Measurements from ENCODE around the gene L3MBTL4.
"Not testable (repeated sequence)": the region's sequence is repeated elsewhere in the genome, so short reads cannot be mapped to it uniquely, and the experiment has no call there.

Gene L3MBTL4

DNA sequence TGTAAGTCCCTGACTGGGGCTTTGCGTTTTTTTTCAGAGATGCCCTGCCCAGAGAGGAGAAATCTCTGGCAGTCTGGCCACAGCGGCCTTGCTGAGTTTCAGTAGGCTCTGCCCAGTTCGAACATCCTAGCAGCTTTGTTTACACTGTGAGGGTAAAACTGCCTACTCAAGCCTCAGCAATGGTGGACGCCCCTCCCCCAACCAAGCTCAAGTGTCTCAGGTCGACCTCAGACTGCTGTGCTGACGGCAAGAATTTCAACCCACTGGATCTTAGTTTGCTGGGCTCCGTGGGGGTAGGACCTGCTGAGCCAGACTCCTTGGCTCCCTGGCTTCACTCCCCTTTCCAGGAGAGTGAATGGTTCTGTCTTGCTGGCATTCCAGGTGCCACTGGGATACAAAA, 31.7 kb downstream of the L3MBTL4 start:
- TF ChIP-seq CTCF (IDR thresholded peaks at IDR 0.05; ENCODE audit: control extremely low read depth, extremely low read depth, low read depth, missing control alignments) = no peak
- POLR2A ChIA-PET = no interaction called here
- CTCF ChIA-PET = no interaction called here
- no peak for DNase-seq (ENCODE audit: extremely low spot score)

GRCh38 chr18:6377473-6377872, 37.2 kb downstream of the L3MBTL4 start:
- POLR2A ChIA-PET = not testable (repeated sequence)
- CTCF ChIA-PET = interaction anchor here (2.0 kb wide), 1 partner anchor 8 kb away, joined by 5 read pairs; no protein-coding TSS in a partner anchor

DNA sequence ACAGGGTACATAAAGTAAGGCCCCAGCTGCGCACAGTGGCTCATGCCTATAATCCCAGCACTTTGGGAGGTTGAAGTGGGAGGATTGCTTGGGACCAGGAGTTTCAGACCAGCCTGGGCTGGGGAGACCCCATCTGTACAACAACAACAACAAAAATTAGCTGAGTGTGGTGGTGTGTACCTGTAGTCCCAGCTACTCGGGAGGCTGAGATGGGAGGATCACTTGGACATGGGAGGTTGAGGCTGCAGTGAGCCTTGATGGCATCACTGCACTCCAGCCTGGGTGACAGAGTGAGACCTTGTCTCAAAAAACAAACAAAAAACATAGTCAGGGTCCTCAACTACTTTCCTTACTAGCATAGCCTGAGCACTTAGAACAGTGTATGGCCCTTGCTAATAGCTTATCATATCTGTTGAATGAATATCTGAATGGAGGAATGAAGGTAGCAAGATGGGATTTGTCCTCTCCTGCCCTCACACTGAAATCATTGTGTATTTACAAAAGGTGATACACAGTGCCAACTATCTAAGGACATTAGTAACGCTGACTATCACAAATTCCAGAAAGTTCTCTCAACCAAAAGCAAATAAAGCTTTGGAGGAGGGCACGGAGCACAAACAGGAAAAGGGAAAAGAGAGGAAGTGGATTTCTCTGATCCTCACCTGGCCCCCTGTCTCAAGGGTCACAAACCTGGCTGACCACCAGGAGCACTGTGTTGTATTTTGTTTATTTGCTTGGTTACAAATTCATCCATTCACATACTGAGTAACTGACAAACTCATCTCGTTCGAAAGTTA, 38.1 kb downstream of the L3MBTL4 start:
- no peak for TF ChIP-seq CTCF (IDR thresholded peaks at IDR 0.05; ENCODE audit: control extremely low read depth, extremely low read depth, low read depth, missing control alignments)
- DNase-seq (ENCODE audit: extremely low spot score) = no peak
- ChIA-PET POLR2A (no interaction called here), CTCF (interaction anchor here (0.7 to 2.0 kb wide), 4 partner anchors 8 to 16 kb away, joined by 3 to 5 read pairs (median 3); no protein-coding TSS in a partner anchor)

More at GRCh38 chr18:6377473-6377872, 37.2 kb downstream of the L3MBTL4 start:
- not testable (repeated sequence) for DNase-seq (ENCODE audit: extremely low spot score)

DNA sequence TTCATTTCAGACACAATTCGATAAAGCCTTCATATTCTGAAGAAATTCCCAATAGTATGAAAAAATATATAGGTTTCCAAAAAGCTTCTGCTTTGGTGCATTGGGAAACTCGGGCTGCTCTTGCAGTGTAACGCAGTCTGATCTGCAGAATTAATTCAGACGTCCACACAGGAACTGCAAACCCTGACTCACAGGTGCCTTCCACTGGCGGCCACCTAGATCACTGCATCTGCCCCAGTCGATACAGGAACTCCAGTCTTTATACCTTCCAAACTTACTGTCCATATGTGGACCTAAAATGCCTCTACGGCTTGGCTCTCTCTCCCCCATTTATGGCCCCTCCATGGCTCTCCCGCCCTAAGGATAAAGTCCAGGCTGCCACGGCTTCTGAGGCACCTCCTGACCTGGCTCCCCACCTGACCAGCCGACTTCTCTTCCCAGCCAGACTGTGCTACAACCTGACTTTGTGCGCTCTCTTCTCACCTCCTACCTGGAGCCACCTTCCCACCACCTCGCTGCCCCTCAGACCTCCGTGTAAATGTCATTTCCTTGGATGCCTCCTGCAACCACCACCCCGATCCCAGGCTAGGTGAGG, 39.7 kb downstream of the L3MBTL4 start:
- DNase-seq (ENCODE audit: extremely low spot score) = no peak
- no peak for TF ChIP-seq CTCF (IDR thresholded peaks at IDR 0.05; ENCODE audit: control extremely low read depth, extremely low read depth, low read depth, missing control alignments)
- ChIA-PET CTCF (interaction anchor here (1.0 to 2.3 kb wide), 5 partner anchors 7 to 11 kb away, joined by 3 to 8 read pairs (median 5); no protein-coding TSS in a partner anchor), POLR2A (no interaction called here)

DNA sequence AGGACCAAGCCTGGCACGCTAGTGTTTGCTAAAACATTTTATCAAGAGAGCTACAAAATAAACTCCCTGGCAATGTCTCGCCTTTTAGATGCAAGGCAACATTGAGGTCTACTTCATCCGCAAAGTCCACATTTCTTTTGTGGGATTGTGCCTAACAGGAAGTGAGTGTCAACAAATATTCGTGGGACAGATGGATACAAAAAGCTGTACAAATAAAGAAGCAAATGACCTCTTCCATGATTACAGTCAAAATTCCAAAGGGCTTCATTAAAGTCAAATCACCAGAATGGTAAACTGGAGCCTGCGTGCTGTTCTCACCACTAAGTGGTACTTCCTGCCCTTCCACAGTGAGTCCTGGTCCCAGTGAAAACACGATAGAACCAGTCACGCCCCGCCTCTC, 40.4 kb downstream of the L3MBTL4 start:
- no peak for DNase-seq (ENCODE audit: extremely low spot score)
- POLR2A ChIA-PET = interaction anchor here (0.6 kb wide), 1 partner anchor 11 kb away, joined by 4 read pairs; no protein-coding TSS in a partner anchor
- no peak for TF ChIP-seq CTCF (IDR thresholded peaks at IDR 0.05; ENCODE audit: control extremely low read depth, extremely low read depth, low read depth, missing control alignments)
- CTCF ChIA-PET = interaction anchor here (1.1 to 2.3 kb wide), 3 partner anchors 9 to 11 kb away, joined by 3 to 8 read pairs (median 5); no protein-coding TSS in a partner anchor

- DNase-seq (ENCODE audit: extremely low spot score) = no peak
- TF ChIP-seq CTCF (IDR thresholded peaks at IDR 0.05; ENCODE audit: control extremely low read depth, extremely low read depth, low read depth, missing control alignments) = no peak
- ChIA-PET CTCF (interaction anchor here (2.3 kb wide), 1 partner anchor 8 kb away, joined by 8 read pairs; no protein-coding TSS in a partner anchor), POLR2A (no interaction called here)
These were observed 41.5 kb downstream of the L3MBTL4 start for GRCh38 chr18:6373187-6373586.
